NB4 (cell line): ENCODE data around the gene COL9A3.
A peak's percentile ranks its signal among the peaks of the same experiment; 100 is the strongest.

Experiments
- DNase-seq: peaks from one replicate; pipeline ENCODE4 v3.0.0; 2010; ENCODE audit warnings: low read depth
- H3K4me3 ChIP-seq: one replicate; pipeline ENCODE4 v1.5.1; 2011; ENCODE audit warnings: mild to moderate bottlenecking, low read depth, low read length, moderate library complexity
- MAX ChIP-seq: IDR thresholded peaks from 2 replicates; pipeline ENCODE4 v1.6.1; 2011; ENCODE audit warnings: low read depth, low read length
- MYC ChIP-seq: IDR thresholded peaks from 2 replicates; pipeline ENCODE4 v1.6.1; 2011; ENCODE audit warnings: low read depth, low read length
- POLR2A ChIP-seq: IDR thresholded peaks from 2 replicates; pipeline ENCODE4 v1.6.1; 2011; ENCODE audit warnings: mild to moderate bottlenecking; ENCODE audit not compliant: insufficient read length; ENCODE audit errors: extremely low read depth
- TF ChIP-seq, protein P1 (sequence below): IDR thresholded peaks from one replicate; pipeline ENCODE4 v1.5.1; 2012; ENCODE audit warnings: low read depth, low read length

Gene COL9A3

GRCh38 chr20:62813588-62813987 lies 3.3 kb upstream of the COL9A3 start:
- TF ChIP-seq POLR2A (no peak), MYC (no peak), MAX (no peak)
- TF ChIP-seq, protein P1, sequence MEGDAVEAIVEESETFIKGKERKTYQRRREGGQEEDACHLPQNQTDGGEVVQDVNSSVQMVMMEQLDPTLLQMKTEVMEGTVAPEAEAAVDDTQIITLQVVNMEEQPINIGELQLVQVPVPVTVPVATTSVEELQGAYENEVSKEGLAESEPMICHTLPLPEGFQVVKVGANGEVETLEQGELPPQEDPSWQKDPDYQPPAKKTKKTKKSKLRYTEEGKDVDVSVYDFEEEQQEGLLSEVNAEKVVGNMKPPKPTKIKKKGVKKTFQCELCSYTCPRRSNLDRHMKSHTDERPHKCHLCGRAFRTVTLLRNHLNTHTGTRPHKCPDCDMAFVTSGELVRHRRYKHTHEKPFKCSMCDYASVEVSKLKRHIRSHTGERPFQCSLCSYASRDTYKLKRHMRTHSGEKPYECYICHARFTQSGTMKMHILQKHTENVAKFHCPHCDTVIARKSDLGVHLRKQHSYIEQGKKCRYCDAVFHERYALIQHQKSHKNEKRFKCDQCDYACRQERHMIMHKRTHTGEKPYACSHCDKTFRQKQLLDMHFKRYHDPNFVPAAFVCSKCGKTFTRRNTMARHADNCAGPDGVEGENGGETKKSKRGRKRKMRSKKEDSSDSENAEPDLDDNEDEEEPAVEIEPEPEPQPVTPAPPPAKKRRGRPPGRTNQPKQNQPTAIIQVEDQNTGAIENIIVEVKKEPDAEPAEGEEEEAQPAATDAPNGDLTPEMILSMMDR, result no peak
- no peak for DNase-seq
- no peak overlapping the region for H3K4me3 ChIP-seq

GRCh38 chr20:62814060-62814708 lies 2.7 kb upstream of the COL9A3 start:
- TF ChIP-seq MAX, result no peak
- TF ChIP-seq MYC, result no peak
- no peak for DNase-seq
- no peak overlapping the region for H3K4me3 ChIP-seq

GRCh38 chr20:62814709-62815065 lies 2.2 kb upstream of the COL9A3 start:
- no peak overlapping the region for H3K4me3 ChIP-seq
- no peak for DNase-seq
- TF ChIP-seq, protein P1, result no peak

DNA sequence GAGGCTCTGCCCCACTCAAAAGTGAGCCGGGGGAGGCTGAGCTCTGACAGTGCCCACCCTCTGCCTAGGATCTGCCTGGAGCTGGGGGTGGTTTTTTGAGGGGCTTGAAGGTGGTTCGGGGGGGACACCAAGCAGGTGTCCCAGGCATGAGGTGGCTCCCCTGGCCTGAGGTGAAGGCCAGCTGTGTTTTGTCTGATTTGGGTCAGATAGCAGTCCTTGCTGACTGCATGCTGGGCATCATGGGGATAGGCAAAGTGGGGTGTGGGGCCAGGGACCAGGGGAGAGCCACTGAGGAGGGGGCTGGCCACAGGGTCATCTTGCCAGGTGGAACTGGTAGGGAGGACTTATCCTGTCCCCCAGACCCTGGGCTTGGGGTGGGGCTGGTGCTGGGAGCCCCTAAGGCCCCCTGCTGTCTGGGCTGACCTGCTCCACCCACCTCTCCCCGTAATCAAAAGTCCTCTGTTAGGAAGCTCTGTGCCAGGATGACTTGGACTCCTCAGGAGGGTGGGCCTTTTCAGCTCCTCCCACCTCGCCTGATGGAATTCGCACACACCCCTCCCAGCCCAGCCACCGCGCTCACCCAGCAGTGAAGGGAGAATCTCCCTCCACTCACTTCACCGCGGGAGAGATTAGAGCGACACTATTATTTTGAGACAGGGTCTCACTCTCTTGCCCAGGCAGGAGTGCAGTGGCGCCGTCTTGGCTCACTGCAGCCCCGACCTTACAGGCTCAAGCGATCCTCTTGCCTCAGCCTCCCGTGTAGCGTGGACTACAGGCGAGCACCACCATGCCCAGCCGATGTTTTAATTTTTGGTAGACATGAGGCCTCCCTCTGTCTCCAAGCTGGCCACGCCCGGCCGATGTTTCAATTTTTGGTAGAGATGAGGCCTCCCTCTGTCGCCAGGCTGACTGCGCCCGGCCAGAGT lies 1.5 kb upstream of the COL9A3 start:
- DNase-seq, result no peak
- no peak overlapping the region for H3K4me3 ChIP-seq

GRCh38 chr20:62816031-62816883 lies 593 bp upstream of the COL9A3 start:
- TF ChIP-seq MAX, result no peak
- TF ChIP-seq MYC, result no peak
- TF ChIP-seq POLR2A, result no peak
- TF ChIP-seq, protein P1, result no peak
- peak; percentile 60 for DNase-seq
- no peak overlapping the region for H3K4me3 ChIP-seq

More for the DNA sequence above, 1.5 kb upstream of the COL9A3 start:
- TF ChIP-seq MYC, result no peak
- TF ChIP-seq MAX, result no peak
- TF ChIP-seq POLR2A, result no peak
- TF ChIP-seq, protein P1, result no peak
